Measurements from ENCODE around the gene PRLH. TPM values are rescaled to one million over a fixed set of nuclear protein-coding genes. Genes with fewer than 3 reads are reported as not detected.

PRLH gene
- total and polyA plus RNA-seq, 2 of the 13 experiments (the other 11 are each of a cell fraction or from before 2014, with no cell fraction given): not detected

- TF ChIP-seq ZBED4 (CRISPR knock-in tag; IDR thresholded peaks at IDR 0.05; ENCODE audit: borderline replicate concordance) (peak; percentile 93), ZFP36L2 (CRISPR knock-in tag; IDR thresholded peaks at IDR 0.05) (no peak), PRDM15 (CRISPR knock-in tag; IDR thresholded peaks at IDR 0.05) (no peak), ZNF34 (CRISPR knock-in tag; IDR thresholded peaks at IDR 0.05; ENCODE audit: borderline replicate concordance) (no peak), BCL3 (CRISPR knock-in tag; IDR thresholded peaks at IDR 0.05) (no peak; the same call in none of the 2 replicates), KDM1A (CRISPR knock-in tag; IDR thresholded peaks at IDR 0.05) (peak; percentile 92), ZNF3 (CRISPR knock-in tag; IDR thresholded peaks at IDR 0.05) (0 out of 2 replicates have a peak, but pooled peaks have one; percentile 46), ZNF614 (CRISPR knock-in tag; IDR thresholded peaks at IDR 0.05; ENCODE audit: borderline replicate concordance) (peak; percentile 96; the same call in 1 of the 2 replicates), ATRX (CRISPR knock-in tag; IDR thresholded peaks at IDR 0.05; ENCODE audit: borderline replicate concordance) (no peak), ZNF652 (CRISPR knock-in tag; IDR thresholded peaks at IDR 0.05; ENCODE audit: borderline replicate concordance, low read depth) (peak; percentile 48; the same call in 1 of the 2 replicates), ZNF33A (CRISPR knock-in tag; IDR thresholded peaks at IDR 0.05; ENCODE audit: borderline replicate concordance) (no peak), KAT8 (CRISPR knock-in tag; IDR thresholded peaks at IDR 0.05) (peak; percentile 86), CREBL2 (CRISPR knock-in tag; IDR thresholded peaks at IDR 0.05; ENCODE audit: borderline replicate concordance) (no peak), UBTF (CRISPR knock-in tag; IDR thresholded peaks at IDR 0.05) (peak; percentile 72), RBAK (CRISPR knock-in tag; IDR thresholded peaks at IDR 0.05) (no peak)
These were observed 47.9 kb downstream of the PRLH start (continued) for GRCh38 chr2:237614151-237614720.
